ENCODE results near the gene TCERG1. TPM values are rescaled to one million over a fixed set of nuclear protein-coding genes. Genes with fewer than 3 reads are reported as not detected.
A peak's percentile ranks its signal among the peaks of the same experiment; 100 is the strongest.

TCERG1 gene
- total and polyA plus RNA-seq, 9 of the 15 experiments (the other 6 are each of a cell fraction or from before 2014, with no cell fraction given) = 50.3 to 148 (median 119) TPM

GRCh38 chr5:146409054-146409671 lies 38.0 kb upstream of the TCERG1 start:
- ATAC-seq = peak; percentile 36
- H3K9ac ChIP-seq (ENCODE audit: insufficient read depth in 1 of 2, low read depth in 2 of 2, low read length in 2 of 2) = no peak overlapping the region
- in situ Hi-C loops (cut with MboI) (no loop called here), intact Hi-C loops (cut with micrococcal nuclease) (no loop called here)
- H3K27ac ChIP-seq (ENCODE audit: extremely low read depth, low read depth, low read length) = no peak overlapping the region
- no peaks in the 10 kb centered on the region for H4K20me1 ChIP-seq (replicated peaks; ENCODE audit: control insufficient read depth, insufficient read depth, low read length)
- no peaks in the 10 kb centered on the region for H3K36me3 ChIP-seq (ENCODE audit: control insufficient read depth, insufficient read depth, low read length)
- WGBS (ENCODE audit: insufficient coverage, low coverage, missing lambda C conversion rate) = under 1% methylated on average over 11 of the region's 11 CpGs
- H3K9me1 ChIP-seq (ENCODE audit: control insufficient read depth, insufficient read depth, low read length) = no peaks in the 10 kb centered on the region
- H3K4me1 ChIP-seq (replicated peaks in 1 of 2; ENCODE audit: control insufficient read depth in 2 of 2, insufficient read depth in 2 of 2, low read length in 2 of 2) = no peaks in the 10 kb centered on the region
- peak overlapping the region; percentile 25; the same call in 1 of the 2 replicates for H2AFZ ChIP-seq (ENCODE audit: low read depth, low read length)
- no TSS peak for BruUV-seq (replicated peaks)
- CTCF ChIA-PET (ENCODE audit: low intra/inter-chr PET ratio) = no interaction called here
- peaks cover 0 to 10% of the 10 kb centered on the region in 2 experiments; a peak in 2 of 5 replicates for H3K27me3 ChIP-seq (ENCODE audit: control insufficient read depth in 2 of 2, insufficient read depth in 2 of 2, low read length in 2 of 2)
- DNase-seq (ENCODE audit: extremely low read depth in 1 of 4, low spot score in 3 of 4) = no peak
- H3K9me3 ChIP-seq (replicated peaks; ENCODE audit: control insufficient read depth, insufficient read depth, low read depth, low read length) = no peaks in the 10 kb centered on the region
- no peak overlapping the region for H3K4me2 ChIP-seq (ENCODE audit: insufficient read depth, low read length)
- no peak for FAIRE-seq
- POLR2A ChIA-PET = interaction anchor here (1.3 kb wide), 1 partner anchor 38 kb away, joined by 3 read pairs; the partner anchor contains the start of gene TCERG1
- no peaks in the 10 kb centered on the region for H3K79me2 ChIP-seq (ENCODE audit: control insufficient read depth, insufficient read depth, low read length)
- no peak overlapping the region for H3K4me3 ChIP-seq
- TF ChIP-seq SMAD2 (IDR thresholded peaks at IDR 0.05; ENCODE audit: low read depth, low read length) (no peak), GMEB1 (CRISPR knock-in tag; IDR thresholded peaks at IDR 0.05) (no peak), ZNF449 (CRISPR knock-in tag; IDR thresholded peaks at IDR 0.05) (no peak), ZNF444 (CRISPR knock-in tag; IDR thresholded peaks at IDR 0.05) (no peak), HMGN3 (IDR thresholded peaks at IDR 0.05; ENCODE audit: borderline replicate concordance, extremely low read depth, insufficient read length, low read depth, low read length) (no peak), ILF3 (IDR thresholded peaks at IDR 0.05; ENCODE audit: borderline replicate concordance) (no peak), NCOA2 (IDR thresholded peaks at IDR 0.05; ENCODE audit: partially characterized antibody in 2 of 2) (no peak), ZNF174 (CRISPR knock-in tag; IDR thresholded peaks at IDR 0.05) (no peak), DEAF1 (CRISPR knock-in tag; IDR thresholded peaks at IDR 0.05) (no peak), ZNF384 (IDR thresholded peaks at IDR 0.05; ENCODE audit: low read depth, low read length) (no peak), TAF7 (tag; IDR thresholded peaks at IDR 0.05) (no peak), NFXL1 (CRISPR knock-in tag; IDR thresholded peaks at IDR 0.05) (no peak), SREBF2 (CRISPR knock-in tag; IDR thresholded peaks at IDR 0.05) (no peak), ZNF280B (CRISPR knock-in tag; IDR thresholded peaks at IDR 0.05) (no peak), SIX5 (IDR thresholded peaks at IDR 0.05; ENCODE audit: borderline replicate concordance in 1 of 2, insufficient read depth in 1 of 2, low read depth in 1 of 2, low read length in 2 of 2) (no peak), SNRNP70 (optimal IDR thresholded peaks at IDR 0.05; ENCODE audit: low read depth, low read length) (no peak)
